Upper lobe of right lung (tissue), 1 donor: ENCODE measurements around the gene UQCR11. TPM values are rescaled to one million over a fixed set of nuclear protein-coding genes. Genes with fewer than 3 reads are reported as not detected.

Source experiments
- ATAC-seq: fragments of 200-7000 bp; cut with Tn5 transposase; one replicate; pipeline ENCODE4 v1.9.1; 2020; ENCODE audit warnings: mild to moderate bottlenecking, moderate library complexity
- DNase-seq: peaks from one replicate; pipeline ENCODE4 v3.0.0-alpha.2; 2020
- H3K27ac ChIP-seq: fragments of 200-600 bp; one replicate; pipeline ENCODE4 v1.8.0; 2022
- H3K27me3 ChIP-seq: fragments of 200-600 bp; one replicate; pipeline ENCODE4 v1.8.0; 2022; ENCODE audit warnings: mild to moderate bottlenecking
- H3K36me3 ChIP-seq: fragments of 200-600 bp; one replicate; pipeline ENCODE4 v1.8.0; 2022
- H3K4me1 ChIP-seq: fragments of 200-600 bp; one replicate; pipeline ENCODE4 v1.8.0; 2022
- H3K4me3 ChIP-seq: fragments of 200-600 bp; one replicate; pipeline ENCODE4 v1.8.0; 2022; ENCODE audit warnings: mild to moderate bottlenecking
- H3K9me3 ChIP-seq: fragments of 200-600 bp; one replicate; pipeline ENCODE4 v1.8.0; 2022
- intact Hi-C: fragments of 100-400 bp; cut with DNase I; formaldehyde crosslinking; loops from one replicate; pipeline ENCODE4 v1.11.0; 2022
- total RNA-seq: library from RNA; stranded (reverse); fragmentation: NEBNext Ultra II Directional; extraction: Animal tissue kit (Norgen Biotek cat#: 25700); gene quantifications from one replicate; pipeline ENCODE4 v1.2.1, GENCODE V29; 2021
- TF ChIP-seq, protein P1 (sequence below): fragments of 200-600 bp; IDR thresholded peaks from one replicate; pipeline ENCODE4 v1.8.0; 2022; ENCODE audit warnings: antibody characterized with exemption
- donor health status: DM: no; HTN: yes; CAD: no; lungs with severe emphysema.

The UQCR11 gene
- total RNA-seq, 1 donor from 2014 or later: 167 TPM

DNA sequence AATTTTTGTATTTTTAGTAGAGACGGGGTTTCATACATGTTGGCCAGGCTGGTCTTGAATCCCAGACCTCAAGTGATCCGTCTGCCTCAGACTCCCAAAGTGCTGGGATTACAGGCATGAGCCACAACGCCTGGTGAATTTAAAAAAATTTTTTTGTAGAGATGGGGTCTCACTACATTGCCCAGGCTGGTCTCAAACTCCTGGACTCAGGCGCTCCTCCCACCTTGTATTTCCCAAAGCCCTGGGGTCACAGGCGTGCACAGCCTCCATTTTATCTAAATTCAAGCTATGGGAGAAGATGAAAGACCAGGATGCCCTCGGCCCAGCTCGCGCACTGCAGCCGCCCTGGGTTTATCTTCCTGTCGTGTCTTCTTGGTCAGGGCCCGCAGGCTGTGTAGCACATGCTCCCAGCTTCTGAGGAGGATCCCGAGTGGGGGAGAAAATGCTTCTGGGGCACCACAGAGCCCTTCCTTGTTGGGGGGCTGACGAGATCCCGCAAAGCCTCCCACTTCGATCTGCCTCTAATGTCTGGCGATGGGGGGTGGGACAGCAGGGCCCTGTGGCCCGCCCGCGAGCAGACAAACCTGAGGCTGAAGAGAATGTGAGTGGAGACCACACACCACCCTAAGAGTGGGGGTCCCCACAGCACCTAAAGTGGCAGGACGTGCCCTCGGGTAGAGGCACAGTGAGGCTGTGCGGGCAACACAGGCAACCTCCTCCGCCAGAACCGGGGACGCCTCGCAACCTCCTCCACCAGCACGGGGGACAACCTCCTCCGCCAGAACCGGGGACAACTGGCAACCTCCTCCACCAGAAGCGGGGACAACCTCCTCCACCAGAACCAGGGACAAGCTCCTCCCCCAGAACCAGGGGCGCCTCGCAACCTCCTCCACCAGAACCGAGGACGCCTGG, 31.3 kb upstream of the UQCR11 start:
- no peak overlapping the region for H3K4me3 ChIP-seq
- DNase-seq (no peak), ATAC-seq (no peak)
- H3K36me3 ChIP-seq: peaks cover 22% of the 10 kb centered on the region
- no peaks in the 10 kb centered on the region for H3K9me3 ChIP-seq
- no peaks in the 10 kb centered on the region for H3K4me1 ChIP-seq
- TF ChIP-seq, protein P1, sequence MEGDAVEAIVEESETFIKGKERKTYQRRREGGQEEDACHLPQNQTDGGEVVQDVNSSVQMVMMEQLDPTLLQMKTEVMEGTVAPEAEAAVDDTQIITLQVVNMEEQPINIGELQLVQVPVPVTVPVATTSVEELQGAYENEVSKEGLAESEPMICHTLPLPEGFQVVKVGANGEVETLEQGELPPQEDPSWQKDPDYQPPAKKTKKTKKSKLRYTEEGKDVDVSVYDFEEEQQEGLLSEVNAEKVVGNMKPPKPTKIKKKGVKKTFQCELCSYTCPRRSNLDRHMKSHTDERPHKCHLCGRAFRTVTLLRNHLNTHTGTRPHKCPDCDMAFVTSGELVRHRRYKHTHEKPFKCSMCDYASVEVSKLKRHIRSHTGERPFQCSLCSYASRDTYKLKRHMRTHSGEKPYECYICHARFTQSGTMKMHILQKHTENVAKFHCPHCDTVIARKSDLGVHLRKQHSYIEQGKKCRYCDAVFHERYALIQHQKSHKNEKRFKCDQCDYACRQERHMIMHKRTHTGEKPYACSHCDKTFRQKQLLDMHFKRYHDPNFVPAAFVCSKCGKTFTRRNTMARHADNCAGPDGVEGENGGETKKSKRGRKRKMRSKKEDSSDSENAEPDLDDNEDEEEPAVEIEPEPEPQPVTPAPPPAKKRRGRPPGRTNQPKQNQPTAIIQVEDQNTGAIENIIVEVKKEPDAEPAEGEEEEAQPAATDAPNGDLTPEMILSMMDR: no peak
- no peak overlapping the region for H3K27ac ChIP-seq
- no peaks in the 10 kb centered on the region for H3K27me3 ChIP-seq
- intact Hi-C loops: no loop called here

DNA sequence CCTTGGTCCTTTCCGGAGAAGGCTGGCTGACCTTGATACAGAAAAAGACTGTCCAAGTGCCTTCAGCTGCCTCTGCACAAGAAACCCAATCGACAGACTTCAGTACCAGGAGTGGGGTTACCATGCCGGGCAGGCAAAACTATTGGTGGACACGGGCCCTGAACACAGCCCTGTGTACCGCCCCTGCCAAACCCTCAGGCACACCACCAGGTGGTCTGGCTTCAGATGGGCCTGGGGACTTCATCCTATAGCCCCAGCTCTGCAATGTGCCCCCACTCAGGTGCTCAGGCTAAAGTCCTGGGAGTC, 29.6 kb upstream of the UQCR11 start:
- Histone ChIP-seq H3K4me3 (no peak overlapping the region), H3K27ac (no peak overlapping the region), H3K27me3 (no peaks in the 10 kb centered on the region), H3K4me1 (no peaks in the 10 kb centered on the region), H3K9me3 (no peaks in the 10 kb centered on the region), H3K36me3 (peaks cover 23% of the 10 kb centered on the region)
- ATAC-seq (no peak), DNase-seq (no peak)
- intact Hi-C loops: no loop called here
- TF ChIP-seq, protein P1: no peak

DNA sequence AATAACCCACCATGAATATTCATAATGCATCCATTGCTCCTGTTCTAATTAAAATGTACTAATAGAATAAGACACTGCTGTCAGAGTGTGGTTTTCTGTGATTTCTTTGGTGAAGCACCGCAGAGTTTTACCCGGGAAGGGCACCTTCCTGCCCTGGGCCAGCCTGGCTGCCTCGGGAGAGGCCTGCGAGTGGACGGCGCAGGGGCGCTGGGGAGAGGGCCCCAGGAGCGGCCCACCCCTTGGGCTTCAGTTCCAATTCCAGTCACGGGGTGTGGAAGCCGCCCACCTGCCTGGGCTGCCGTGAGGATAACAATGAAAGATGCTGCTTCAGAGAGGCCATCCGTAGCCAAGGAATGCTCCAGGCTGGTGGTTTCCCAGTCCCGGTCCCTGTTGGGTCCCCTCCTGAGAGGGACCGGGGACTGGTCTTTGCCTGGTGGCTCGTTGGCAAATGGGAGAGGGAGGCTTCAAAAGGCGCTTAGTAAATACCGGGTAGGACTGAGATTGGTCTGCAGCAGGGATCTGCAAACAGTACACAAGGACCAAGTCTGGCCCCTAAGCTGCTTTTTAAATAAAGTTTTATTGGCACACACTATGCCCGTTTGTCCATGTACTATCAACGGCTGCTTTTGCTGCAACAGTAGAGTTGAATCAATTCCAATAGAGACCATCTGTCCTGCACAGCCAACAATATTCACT, 29.1 kb upstream of the UQCR11 start:
- no peak for ATAC-seq
- Histone ChIP-seq H3K36me3 (peaks cover 23% of the 10 kb centered on the region), H3K27me3 (no peaks in the 10 kb centered on the region), H3K9me3 (no peaks in the 10 kb centered on the region), H3K4me3 (no peak overlapping the region), H3K27ac (no peak overlapping the region), H3K4me1 (no peaks in the 10 kb centered on the region)
- DNase-seq: no peak
- intact Hi-C loops: no loop called here
- TF ChIP-seq, protein P1: no peak

DNA sequence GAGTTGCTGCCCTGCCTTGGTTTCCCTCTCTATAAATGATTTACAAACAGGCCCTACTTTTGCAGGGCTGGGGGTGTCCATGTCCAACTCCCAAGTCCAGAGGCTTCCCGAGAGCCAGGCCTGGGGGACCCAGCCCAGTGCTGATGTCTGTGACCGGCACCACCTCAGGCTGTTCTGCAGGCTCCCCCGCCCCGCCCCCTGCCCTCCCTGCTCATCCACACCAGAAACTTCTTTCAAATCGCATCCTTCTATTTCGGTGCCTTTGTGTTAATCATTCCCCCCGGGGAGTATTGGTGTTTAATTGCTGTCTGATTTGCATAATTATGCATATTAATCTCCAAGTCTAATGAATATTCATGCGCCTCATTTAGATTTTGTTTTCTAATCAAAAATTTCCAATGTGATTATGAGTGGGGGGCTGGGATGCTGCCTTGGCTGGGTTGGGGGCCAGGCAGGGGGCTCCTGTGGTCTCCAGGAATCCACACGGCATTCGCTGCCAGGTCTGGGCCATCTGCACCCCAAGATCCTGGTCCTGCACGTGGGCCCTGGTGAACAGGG, 28.1 kb upstream of the UQCR11 start:
- Histone ChIP-seq H3K36me3 (peaks cover 23% of the 10 kb centered on the region), H3K27ac (no peak overlapping the region), H3K9me3 (no peaks in the 10 kb centered on the region), H3K27me3 (no peaks in the 10 kb centered on the region), H3K4me3 (no peak overlapping the region), H3K4me1 (no peaks in the 10 kb centered on the region)
- DNase-seq (no peak), ATAC-seq (no peak)
- TF ChIP-seq, protein P1: no peak
- intact Hi-C loops: no loop called here

DNA sequence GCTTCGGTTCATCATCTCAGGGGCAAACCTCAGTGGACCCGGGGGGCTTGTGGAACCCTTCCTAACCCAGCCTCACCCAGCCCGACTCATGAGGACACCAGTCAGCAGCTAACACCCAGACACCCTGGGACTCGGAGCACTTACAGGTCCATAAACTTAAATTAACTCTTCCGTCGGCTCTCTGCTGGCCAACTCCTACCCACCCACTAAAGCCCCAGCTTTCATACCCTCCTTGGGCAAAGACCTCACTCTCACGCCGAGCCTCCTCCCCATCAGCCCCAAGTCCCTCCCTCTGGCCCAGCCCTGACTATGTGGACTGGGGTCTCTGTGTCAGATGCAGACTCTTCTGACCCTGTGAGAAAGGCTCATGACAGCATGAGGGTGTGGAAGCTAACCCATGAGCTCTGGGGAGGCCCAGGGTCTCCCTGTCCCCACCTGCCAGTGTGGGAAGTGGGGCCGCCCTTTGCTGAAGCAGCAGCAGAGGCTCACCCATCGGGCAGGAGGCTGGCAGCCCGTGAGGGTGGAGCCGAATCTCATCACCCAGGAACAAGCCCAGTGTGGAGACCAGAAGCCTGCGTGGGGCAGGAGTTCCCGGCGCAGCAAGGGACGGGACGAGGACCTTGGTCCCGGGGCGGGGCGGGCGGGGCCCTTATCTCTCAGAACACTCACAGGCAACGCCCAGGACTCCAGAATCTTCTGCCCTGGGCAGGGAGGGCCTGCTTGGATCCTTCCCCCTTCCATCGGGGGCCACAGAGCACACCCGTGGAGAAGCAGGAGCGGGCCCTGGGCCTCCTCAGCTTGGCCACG, 27.4 kb upstream of the UQCR11 start:
- H3K4me1 ChIP-seq: no peaks in the 10 kb centered on the region
- ATAC-seq: no peak
- H3K4me3 ChIP-seq: no peak overlapping the region
- H3K9me3 ChIP-seq: no peaks in the 10 kb centered on the region
- no peak for DNase-seq
- intact Hi-C loops: no loop called here
- H3K27me3 ChIP-seq: no peaks in the 10 kb centered on the region
- TF ChIP-seq, protein P1: no peak
- H3K27ac ChIP-seq: no peak overlapping the region
- H3K36me3 ChIP-seq: peaks cover 16% of the 10 kb centered on the region
